DMS153 (cell line): ENCODE data around the gene IFT122.

ENCODE experiments used
- DNase-seq: peaks from one replicate; lab custom pipeline; 2025; lab: John Stamatoyannopoulos, UW

The IFT122 gene

GRCh38 chr3:129558772-129559564, 118.9 kb downstream of the IFT122 start:
- no peak for DNase-seq

GRCh38 chr3:129559565-129560079, 119.6 kb downstream of the IFT122 start:
- no peak for DNase-seq

- no peak for DNase-seq
These were observed 120.3 kb downstream of the IFT122 start for GRCh38 chr3:129560269-129560787.

GRCh38 chr3:129560911-129561594, 121.0 kb downstream of the IFT122 start:
- DNase-seq: no peak

DNA sequence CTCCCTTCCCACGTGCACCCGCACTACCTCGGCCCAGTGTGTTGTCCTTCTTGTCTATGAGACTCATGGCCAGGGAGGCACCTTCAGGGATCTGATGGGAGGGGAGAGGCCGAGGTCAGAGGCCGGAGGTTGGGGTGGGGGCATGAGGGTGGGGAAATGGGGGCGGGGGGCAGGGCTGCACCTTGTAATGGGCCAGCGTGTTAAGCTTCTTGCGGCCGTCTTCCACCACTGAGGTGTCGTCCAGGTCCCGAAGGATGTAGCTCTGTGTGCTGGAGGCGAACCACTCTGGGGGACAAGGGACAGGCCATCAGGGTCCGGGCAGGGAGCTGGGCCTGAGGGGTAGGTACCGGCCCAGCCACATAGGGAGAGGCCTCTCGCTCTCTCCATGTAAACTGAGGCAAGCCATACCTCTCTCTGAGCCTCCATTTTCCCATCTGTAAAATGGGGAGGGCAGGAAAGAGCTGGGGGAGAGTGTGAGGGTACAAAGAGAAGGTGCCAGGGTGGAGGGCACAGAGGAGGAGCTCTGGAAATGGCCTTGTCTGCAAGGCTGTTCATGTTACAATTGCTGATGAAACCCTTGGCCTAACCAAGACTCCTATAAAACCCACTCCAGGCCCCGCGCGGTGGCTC, 121.7 kb downstream of the IFT122 start:
- DNase-seq: no peak

DNA sequence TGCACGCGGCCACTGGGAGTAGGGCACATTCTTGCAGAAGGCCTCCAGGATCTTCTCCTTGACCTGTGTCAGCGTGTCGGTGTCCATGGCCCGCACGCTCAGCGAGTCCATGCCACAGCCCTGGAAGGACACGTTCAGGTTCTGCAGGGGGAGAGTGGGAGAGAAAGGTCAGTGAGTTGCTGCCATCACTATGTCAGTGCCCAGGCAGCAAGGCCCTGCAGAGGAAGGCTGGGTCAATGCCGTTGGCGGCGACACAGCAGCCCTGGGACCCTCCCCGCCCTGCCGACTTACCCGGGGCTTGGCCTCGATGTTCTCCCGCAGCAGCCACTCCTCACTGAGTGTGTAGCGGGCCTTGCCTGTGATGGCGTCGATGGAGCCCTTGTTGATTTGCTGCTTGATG, 122.8 kb downstream of the IFT122 start:
- DNase-seq: no peak

DNA sequence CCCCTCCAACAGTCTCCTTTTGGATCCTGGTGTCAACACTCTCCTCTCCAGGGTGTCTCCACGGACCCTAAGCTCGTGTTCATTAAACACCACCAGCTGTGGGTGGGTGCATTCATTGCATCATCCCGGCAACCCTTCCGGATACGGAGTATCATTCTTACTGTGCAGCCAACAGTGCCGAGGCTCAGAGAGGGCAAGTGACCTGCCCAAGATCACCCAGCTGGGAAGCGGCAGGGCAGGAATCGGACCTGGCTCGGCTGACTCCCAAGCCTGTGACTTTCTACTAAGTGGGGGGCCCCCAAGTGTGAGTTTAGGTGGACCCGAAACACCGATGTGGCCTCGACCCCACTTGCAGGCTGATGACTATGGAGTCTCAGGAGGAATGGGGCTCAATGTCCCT, 123.3 kb downstream of the IFT122 start:
- DNase-seq: no peak

GRCh38 chr3:129563850-129564535, 124.0 kb downstream of the IFT122 start:
- no peak for DNase-seq

GRCh38 chr3:129564981-129565644, 125.1 kb downstream of the IFT122 start:
- no peak for DNase-seq

DNA sequence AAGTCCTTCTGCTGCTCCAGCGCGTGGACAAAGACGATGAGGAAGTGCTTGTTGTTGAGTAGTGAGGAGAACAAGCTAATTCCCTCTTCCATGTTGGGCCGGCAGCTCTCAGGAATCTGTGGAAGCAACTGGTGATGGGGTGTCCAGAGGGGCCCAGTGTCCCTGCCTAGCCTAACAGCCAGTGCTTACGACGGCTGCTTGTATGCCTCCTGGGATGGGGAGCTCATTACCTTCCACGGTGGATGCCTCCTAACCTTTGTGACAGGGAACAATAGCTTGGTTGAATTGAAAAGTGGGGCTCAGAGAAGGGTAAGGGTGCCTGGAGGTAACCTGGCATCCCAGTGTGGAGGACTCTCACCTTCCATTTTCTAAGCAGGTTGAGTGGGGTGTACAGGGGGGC, 125.9 kb downstream of the IFT122 start:
- DNase-seq: no peak

GRCh38 chr3:129567176-129567705, 127.2 kb downstream of the IFT122 start:
- no peak for DNase-seq

- no peak for DNase-seq
These were observed 127.9 kb downstream of the IFT122 start for GRCh38 chr3:129567939-129568338.

DNA sequence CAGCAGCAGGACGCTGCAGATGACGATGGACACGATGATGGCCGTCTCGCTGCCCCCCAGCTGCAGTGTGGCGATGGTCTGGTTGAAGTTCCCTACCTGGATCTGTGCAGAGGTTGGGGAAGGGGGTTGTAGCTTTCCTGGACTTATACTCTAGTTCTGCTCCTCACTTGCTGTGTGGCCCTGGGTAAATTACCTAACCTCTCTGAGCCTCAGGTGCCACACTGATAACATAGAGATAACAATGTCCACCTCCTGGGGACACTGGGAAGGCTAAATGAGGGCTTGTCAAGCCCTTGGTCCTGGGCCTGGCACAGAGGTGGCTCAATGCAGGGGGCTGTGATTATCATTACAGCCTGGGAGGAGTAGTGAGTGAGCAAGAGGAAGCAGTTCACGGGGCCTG, 129.8 kb downstream of the IFT122 start:
- no peak for DNase-seq
